Measurements from ENCODE around the gene VKORC1L1. TPM values are rescaled to one million over a fixed set of nuclear protein-coding genes. Genes with fewer than 3 reads are reported as not detected.
A peak's percentile ranks its signal among the peaks of the same experiment; 100 is the strongest.
"Not testable (repeated sequence)": the region's sequence is repeated elsewhere in the genome, so short reads cannot be mapped to it uniquely, and the experiment has no call there.

Gene VKORC1L1
- total RNA-seq: 8.6 and 9.3 TPM in 2 replicates

DNA sequence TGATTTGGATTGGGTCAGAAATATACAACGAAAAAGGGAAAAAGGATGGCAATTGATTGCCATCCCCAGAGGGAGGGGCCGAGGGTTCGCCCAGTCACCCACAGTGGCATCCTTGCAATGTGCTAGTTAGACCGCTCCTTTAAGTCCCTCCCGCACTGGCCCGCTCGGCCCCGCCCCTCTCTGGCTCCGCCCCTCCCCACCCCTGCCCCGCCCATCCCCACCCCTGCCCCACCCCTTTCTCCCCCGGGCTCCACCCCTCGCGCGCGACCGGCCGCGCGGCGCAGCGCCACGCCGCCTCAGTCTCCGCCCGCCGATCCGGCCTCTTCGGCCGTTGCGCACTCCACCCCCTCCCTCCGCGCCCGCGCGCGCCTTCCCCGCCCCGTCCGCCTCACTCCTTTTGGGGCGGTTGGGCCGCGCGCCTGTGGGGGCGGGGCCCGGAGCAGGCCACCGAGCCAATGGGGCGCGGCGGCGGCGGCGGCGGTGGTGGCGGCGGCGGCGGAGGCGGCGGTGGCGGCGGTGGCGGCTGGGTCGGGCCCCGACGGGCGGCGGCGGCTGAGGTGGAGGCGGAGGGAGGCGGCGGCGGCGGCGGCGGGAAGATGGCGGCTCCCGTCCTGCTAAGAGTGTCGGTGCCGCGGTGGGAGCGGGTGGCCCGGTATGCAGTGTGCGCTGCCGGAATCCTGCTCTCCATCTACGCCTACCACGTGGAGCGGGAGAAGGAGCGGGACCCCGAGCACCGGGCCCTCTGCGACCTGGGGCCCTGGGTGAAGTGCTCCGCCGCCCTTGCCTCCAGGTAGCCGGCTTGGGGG is at the start of gene VKORC1L1:
Gene VKORC1L1 (plus strand): TSS at position 299 of the 806 bp plus-strand sequence. CDS start 298 bp downstream, at position 597.
- TF ChIP-seq CTCF (IDR thresholded peaks at IDR 0.05): no peak
- no peaks in the 10 kb centered on the region for H3K9me3 Mint-ChIP-seq
- H3K4me3 Mint-ChIP-seq: peak within 1 kb of the TSS; percentile 82
- intact Hi-C loops (cut with micrococcal nuclease): loop anchor here (1.0 to 10.0 kb wide), 10 partner anchors 44 to 1946 kb away; partner anchors contain the start of genes ASL, GUSB and TPST1
- H3K4me1 Mint-ChIP-seq: peaks cover 8% of the 10 kb centered on the region
- ATAC-seq (ENCODE audit: low read depth) (peak; percentile 94), DNase-seq (peak; percentile 91)
- CTCF ChIA-PET: no interaction called here
- POLR2A ChIA-PET: interaction anchor here (0.5 to 0.6 kb wide), 2 partner anchors 98 to 1155 kb away, joined by 3 read pairs; no protein-coding TSS in a partner anchor
- H3K27me3 Mint-ChIP-seq: no peaks in the 10 kb centered on the region
- peaks cover 3% of the 10 kb centered on the region for H3K36me3 Mint-ChIP-seq (ENCODE audit: low read depth)
- H3K27ac Mint-ChIP-seq: peak within 1 kb of the TSS; percentile 50

GRCh38 chr7:65827366-65827765 is 45.5 kb upstream of the VKORC1L1 start:
- no peak for DNase-seq
- ATAC-seq (ENCODE audit: low read depth): no peak

GRCh38 chr7:65832281-65832680 is 40.6 kb upstream of the VKORC1L1 start:
- POLR2A ChIA-PET: no interaction called here
- H3K4me3 Mint-ChIP-seq: no peak overlapping the region
- CTCF ChIA-PET: no interaction called here
- no peak for DNase-seq
- intact Hi-C loops (cut with micrococcal nuclease): no loop called here
- TF ChIP-seq CTCF (IDR thresholded peaks at IDR 0.05): no peak
- peaks cover 2% of the 10 kb centered on the region for H3K9me3 Mint-ChIP-seq
- no peak overlapping the region for H3K27ac Mint-ChIP-seq
- H3K27me3 Mint-ChIP-seq: no peaks in the 10 kb centered on the region
- H3K36me3 Mint-ChIP-seq (ENCODE audit: low read depth): no peaks in the 10 kb centered on the region
- ATAC-seq (ENCODE audit: low read depth): no peak
- no peaks in the 10 kb centered on the region for H3K4me1 Mint-ChIP-seq

More at GRCh38 chr7:65827366-65827765, 45.5 kb upstream of the VKORC1L1 start:
- H3K4me1 Mint-ChIP-seq: no peaks in the 10 kb centered on the region
- H3K27me3 Mint-ChIP-seq: no peaks in the 10 kb centered on the region
- no peak overlapping the region for H3K27ac Mint-ChIP-seq
- no peak overlapping the region for H3K4me3 Mint-ChIP-seq
- ChIA-PET POLR2A (no interaction called here), CTCF (no interaction called here)
- no peak for TF ChIP-seq CTCF (IDR thresholded peaks at IDR 0.05)
- intact Hi-C loops (cut with micrococcal nuclease): no loop called here
- H3K9me3 Mint-ChIP-seq: no peaks in the 10 kb centered on the region
- H3K36me3 Mint-ChIP-seq (ENCODE audit: low read depth): no peaks in the 10 kb centered on the region

DNA sequence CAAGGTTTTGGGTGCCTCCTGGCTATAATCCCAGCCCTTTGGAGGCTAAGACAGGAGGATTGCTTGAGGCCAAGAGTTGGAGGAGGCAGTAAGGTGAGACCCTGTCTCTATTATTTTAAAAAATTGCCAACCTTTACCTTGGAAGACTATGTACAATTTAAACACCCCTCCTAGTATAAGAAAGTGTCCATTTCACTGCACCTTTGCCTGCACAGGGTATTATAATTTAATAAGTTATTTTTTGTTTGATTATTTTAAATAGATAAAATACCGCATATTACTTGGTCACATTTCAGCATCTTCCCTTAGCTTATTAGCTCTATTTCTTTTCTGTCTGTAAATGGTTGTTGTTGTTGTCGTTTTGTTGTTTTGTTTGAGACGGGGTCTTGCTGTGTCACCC is 36.2 kb upstream of the VKORC1L1 start:
- POLR2A ChIA-PET; H3K9me3 Mint-ChIP-seq; H3K36me3 Mint-ChIP-seq (ENCODE audit: low read depth); H3K27me3 Mint-ChIP-seq; H3K27ac Mint-ChIP-seq; H3K4me3 Mint-ChIP-seq; H3K4me1 Mint-ChIP-seq; CTCF ChIA-PET; ATAC-seq (ENCODE audit: low read depth); intact Hi-C loops (cut with micrococcal nuclease); DNase-seq: not testable (repeated sequence)

- H3K4me1 Mint-ChIP-seq; H3K27me3 Mint-ChIP-seq; H3K27ac Mint-ChIP-seq; ATAC-seq (ENCODE audit: low read depth); H3K4me3 Mint-ChIP-seq; H3K36me3 Mint-ChIP-seq (ENCODE audit: low read depth); DNase-seq; intact Hi-C loops (cut with micrococcal nuclease); H3K9me3 Mint-ChIP-seq; POLR2A ChIA-PET; CTCF ChIA-PET: not testable (repeated sequence)
Measured at GRCh38 chr7:65837541-65837956, 35.3 kb upstream of the VKORC1L1 start.

DNA sequence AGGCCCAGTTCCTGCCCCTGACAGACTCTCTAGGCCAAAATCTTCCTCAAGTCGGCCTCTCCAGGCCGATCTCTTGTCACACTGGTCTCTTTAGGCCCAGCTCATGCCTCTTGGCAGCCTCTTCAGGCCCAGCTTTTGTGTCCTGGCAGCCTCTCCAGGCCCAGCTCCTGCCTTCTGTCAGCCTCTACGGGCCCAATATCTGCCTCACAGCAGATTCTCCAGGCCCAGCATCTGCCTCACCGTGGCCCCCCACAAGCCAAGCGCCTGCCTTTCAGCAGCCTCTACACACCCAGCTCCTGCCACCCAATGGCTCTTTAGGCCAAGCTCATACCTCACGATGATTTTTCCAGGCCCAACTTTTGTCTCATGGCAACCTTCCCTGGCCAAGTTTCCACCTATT is 33.0 kb upstream of the VKORC1L1 start:
- Mint-ChIP-seq H3K4me1 (no peaks in the 10 kb centered on the region), H3K36me3 (ENCODE audit: low read depth) (no peaks in the 10 kb centered on the region), H3K4me3 (no peak overlapping the region), H3K9me3 (peaks cover 2% of the 10 kb centered on the region), H3K27me3 (no peaks in the 10 kb centered on the region), H3K27ac (no peak overlapping the region)
- no peak for DNase-seq
- intact Hi-C loops (cut with micrococcal nuclease): loop anchor here (1.0 kb wide), 1 partner anchor 118 kb away; no protein-coding TSS in a partner anchor
- ChIA-PET POLR2A (no interaction called here), CTCF (interaction anchor here (0.6 kb wide), 1 partner anchor 118 kb away, joined by 3 read pairs; no protein-coding TSS in a partner anchor)
- no peak for ATAC-seq (ENCODE audit: low read depth)
- no peak for TF ChIP-seq CTCF (IDR thresholded peaks at IDR 0.05)

All from activated B cell treated with CpG ODN at 0.5 μM for 24 hours (primary cell).